Measurements from ENCODE around the gene NBAS.

Gene NBAS

GRCh38 chr2:15588329-15588919 lies 27.3 kb upstream of the NBAS start:
- DNase-seq = peak; percentile 19

GRCh38 chr2:15584767-15585469 lies 23.8 kb upstream of the NBAS start:
- peak; percentile 25 for DNase-seq

- no peak for DNase-seq
Observed at GRCh38 chr2:15584316-15584715, 23.2 kb upstream of the NBAS start.

GRCh38 chr2:15583826-15584225 lies 22.7 kb upstream of the NBAS start:
- DNase-seq = no peak

- no peak for DNase-seq
Observed at GRCh38 chr2:15582710-15583357, 21.7 kb upstream of the NBAS start.

- no peak for DNase-seq
Observed at GRCh38 chr2:15580451-15580850, 19.3 kb upstream of the NBAS start.

GRCh38 chr2:15579641-15580040 lies 18.5 kb upstream of the NBAS start:
- no peak for DNase-seq

GRCh38 chr2:15577071-15577735 lies 16.1 kb upstream of the NBAS start:
- peak; percentile 73 for DNase-seq

GRCh38 chr2:15571729-15572128 lies 10.6 kb upstream of the NBAS start:
- DNase-seq = no peak

GRCh38 chr2:15570104-15570503 lies 9.0 kb upstream of the NBAS start:
- DNase-seq = no peak

- DNase-seq = no peak
Observed at GRCh38 chr2:15568874-15569273, 7.7 kb upstream of the NBAS start.

GRCh38 chr2:15566912-15567311 lies 5.8 kb upstream of the NBAS start:
- DNase-seq = no peak

GRCh38 chr2:15565994-15566671 lies 5.0 kb upstream of the NBAS start:
- DNase-seq = no peak

GRCh38 chr2:15565392-15565791 lies 4.3 kb upstream of the NBAS start:
- no peak for DNase-seq

GRCh38 chr2:15563227-15564100 lies 2.3 kb upstream of the NBAS start:
- DNase-seq = no peak

- no peak for DNase-seq
Observed at GRCh38 chr2:15562354-15563031, 1.4 kb upstream of the NBAS start.

GRCh38 chr2:15561574-15562344 lies 625 bp upstream of the NBAS start:
- peak; percentile 31 for DNase-seq

GRCh38 chr2:15560140-15560987 lies 770 bp downstream of the NBAS start:
- DNase-seq = no peak

GRCh38 chr2:15559379-15560139 lies 1.6 kb downstream of the NBAS start:
- no peak for DNase-seq
